Mesenchymal stem cell (in vitro differentiated cells and primary cell): Measurements from ENCODE around the gene ZBTB46.
A peak's percentile ranks its signal among the peaks of the same experiment; 100 is the strongest.
"Not testable (repeated sequence)": the region's sequence is repeated elsewhere in the genome, so short reads cannot be mapped to it uniquely, and the experiment has no call there.

Source experiments
- DNase-seq: peaks from one replicate; pipeline ENCODE4 v3.0.0-alpha.2; 2013
- H2AFZ ChIP-seq: one replicate; pipeline ENCODE4 v1.6.1; 2013; ENCODE audit warnings: low read depth, mild to moderate bottlenecking, control low read depth, inconsistent platforms, low read length, moderate library complexity
- H2AK5ac ChIP-seq: 2 replicates; pipeline ENCODE4 v1.6.1; 2013; ENCODE audit warnings: low read length, moderate library complexity, mild to moderate bottlenecking, inconsistent platforms; ENCODE audit not compliant: severe bottlenecking
- H2BK120ac ChIP-seq: one replicate; pipeline ENCODE4 v1.6.1; 2013; ENCODE audit warnings: low read depth, mild to moderate bottlenecking, inconsistent platforms, low read length, moderate library complexity
- H2BK12ac ChIP-seq, 2 experiments: one replicate each; pipeline ENCODE4 v1.6.1; 2013; ENCODE audit warnings: inconsistent platforms in 2 of 2, low read length in 2 of 2, mild to moderate bottlenecking in 2 of 2, moderate library complexity in 2 of 2, control low read depth in 1 of 2
- H2BK15ac ChIP-seq: one replicate; pipeline ENCODE4 v1.6.1; 2013; ENCODE audit warnings: mild to moderate bottlenecking, low read depth, inconsistent platforms; ENCODE audit not compliant: poor library complexity, severe bottlenecking
- H2BK5ac ChIP-seq: 2 replicates; pipeline ENCODE4 v1.6.1; 2013; ENCODE audit warnings: low read depth, mild to moderate bottlenecking, low read length, control low read depth, inconsistent platforms; ENCODE audit not compliant: poor library complexity, severe bottlenecking
- H3K14ac ChIP-seq, 2 experiments: one replicate each; pipeline ENCODE4 v1.6.1; 2013; ENCODE audit warnings: inconsistent platforms in 2 of 2, low read length in 2 of 2, control low read depth in 1 of 2, mild to moderate bottlenecking in 1 of 2, moderate library complexity in 1 of 2
- H3K18ac ChIP-seq, 2 experiments: one replicate each; pipeline ENCODE4 v1.6.1; 2013; ENCODE audit warnings: inconsistent platforms in 2 of 2, low read length in 2 of 2, control low read depth in 1 of 2, low read depth in 1 of 2, mild to moderate bottlenecking in 1 of 2
- H3K23ac ChIP-seq, 2 experiments: one replicate each; pipeline ENCODE4 v1.6.1; 2013; ENCODE audit warnings: inconsistent platforms in 2 of 2, low read length in 2 of 2, mild to moderate bottlenecking in 2 of 2, moderate library complexity in 2 of 2, control low read depth in 1 of 2
- H3K27ac ChIP-seq: 2 replicates; pipeline ENCODE4 v1.5.1; 2013; ENCODE audit warnings: mild to moderate bottlenecking, moderate library complexity, low read length, control low read depth, inconsistent platforms; ENCODE audit not compliant: poor library complexity, severe bottlenecking
- H3K27me3 ChIP-seq, 2 experiments: 2 replicates each; pipeline versions ENCODE4 v1.6.1 to v1.7.0; 2013; ENCODE audit warnings: low read length in 2 of 2, mild to moderate bottlenecking in 2 of 2, moderate library complexity in 2 of 2, control low read depth in 1 of 2, inconsistent platforms in 1 of 2; ENCODE audit not compliant: control insufficient read depth in 1 of 2, insufficient read depth in 1 of 2
- H3K36me3 ChIP-seq, 2 experiments: 2 replicates each; pipeline versions ENCODE4 v1.6.1 to v1.7.0; 2013; ENCODE audit warnings: low read length in 2 of 2, control low read depth in 1 of 2, inconsistent platforms in 1 of 2, low read depth in 1 of 2, mild to moderate bottlenecking in 1 of 2; ENCODE audit not compliant: insufficient read depth in 2 of 2, control insufficient read depth in 1 of 2
- H3K4ac ChIP-seq, 2 experiments: one replicate each; pipeline ENCODE4 v1.6.1; 2013; ENCODE audit warnings: inconsistent platforms in 2 of 2, low read length in 2 of 2, mild to moderate bottlenecking in 2 of 2, moderate library complexity in 2 of 2, control low read depth in 1 of 2, low read depth in 1 of 2
- H3K4me1 ChIP-seq: 2 replicates; pipeline ENCODE4 v1.6.1; 2013; ENCODE audit warnings: low read depth, low read length, control low read depth; ENCODE audit not compliant: control insufficient read depth, insufficient read depth
- H3K4me2 ChIP-seq: 2 replicates; pipeline ENCODE4 v1.6.1; 2013; ENCODE audit warnings: low read length, mild to moderate bottlenecking, inconsistent platforms; ENCODE audit not compliant: poor library complexity, severe bottlenecking
- H3K4me3 ChIP-seq, 2 experiments: 2 replicates each; pipeline versions ENCODE4 v1.5.1 to v1.7.0; 2013; ENCODE audit warnings: low read length in 2 of 2, mild to moderate bottlenecking in 2 of 2, control low read depth in 1 of 2, low read depth in 1 of 2; ENCODE audit not compliant: insufficient read depth in 1 of 2
- H3K79me1 ChIP-seq: replicated peaks from 2 replicates; pipeline ENCODE4 v1.6.1; 2013; ENCODE audit warnings: mild to moderate bottlenecking, control low read depth, low read length, inconsistent platforms; ENCODE audit not compliant: poor library complexity, severe bottlenecking
- H3K9ac ChIP-seq: 2 replicates; pipeline ENCODE4 v1.7.0; 2013; ENCODE audit warnings: mild to moderate bottlenecking, low read length, moderate library complexity
- H3K9me3 ChIP-seq: 2 replicates; pipeline ENCODE4 v1.7.0; 2013; ENCODE audit warnings: mild to moderate bottlenecking, low read length; ENCODE audit not compliant: control insufficient read depth
- H4K8ac ChIP-seq: one replicate; pipeline ENCODE4 v1.6.1; 2013; ENCODE audit warnings: inconsistent platforms, mild to moderate bottlenecking, low read length, moderate library complexity
- H4K91ac ChIP-seq: one replicate; pipeline ENCODE4 v1.6.1; 2013; ENCODE audit warnings: mild to moderate bottlenecking, low read length, inconsistent platforms
- WGBS: methylation state at CpG from one replicate; pipeline ENCODE4 v1.1.7; 2013; ENCODE audit warnings: mixed read lengths; 5-methylcytosine and 5-hydroxymethylcytosine counted together

The ZBTB46 gene

GRCh38 chr20:63797175-63797574 lies 33.9 kb downstream of the ZBTB46 start:
- not testable (repeated sequence) for H3K14ac ChIP-seq, H3K9ac ChIP-seq, H2BK120ac ChIP-seq, H3K18ac ChIP-seq, H2AFZ ChIP-seq, H2BK12ac ChIP-seq, H3K4me2 ChIP-seq, H3K23ac ChIP-seq, H3K9me3 ChIP-seq, H3K4me1 ChIP-seq, H4K8ac ChIP-seq, H2BK5ac ChIP-seq, DNase-seq, H3K4ac ChIP-seq, H3K27ac ChIP-seq, H2BK15ac ChIP-seq, H3K4me3 ChIP-seq, H2AK5ac ChIP-seq, H4K91ac ChIP-seq
- 92% methylated on average over 2 of the region's 3 CpGs for WGBS
- Histone ChIP-seq H3K36me3 (peaks cover 0 to 26% of the 10 kb centered on the region in 2 experiments), H3K27me3 (peaks cover 0 to 10% of the 10 kb centered on the region in 2 experiments), H3K79me1 (peaks cover 31% of the 10 kb centered on the region)

GRCh38 chr20:63795178-63795830 lies 35.8 kb downstream of the ZBTB46 start:
- peaks cover 0 to 18% of the 10 kb centered on the region in 2 experiments for H3K27me3 ChIP-seq
- 97% methylated on average over 30 of the region's 30 CpGs for WGBS
- H2BK15ac ChIP-seq = no peak overlapping the region
- no peak overlapping the region for H4K8ac ChIP-seq
- H2AFZ ChIP-seq = no peak overlapping the region
- H3K9me3 ChIP-seq = no peaks in the 10 kb centered on the region
- H2BK120ac ChIP-seq = no peak overlapping the region
- H3K36me3 ChIP-seq = peaks cover 0 to 28% of the 10 kb centered on the region in 2 experiments
- DNase-seq = no peak
- H2BK5ac ChIP-seq = no peak overlapping the region
- no peak overlapping the region for H3K27ac ChIP-seq
- H3K9ac ChIP-seq = no peak overlapping the region
- H3K79me1 ChIP-seq = peaks cover 39% of the 10 kb centered on the region
- H2AK5ac ChIP-seq = no peak overlapping the region
- H3K4me3 ChIP-seq = no peak overlapping the region
- H3K4me2 ChIP-seq = no peak overlapping the region
- H3K4ac ChIP-seq = no peak overlapping the region
- peaks cover 1% of the 10 kb centered on the region for H3K4me1 ChIP-seq
- no peak overlapping the region for H2BK12ac ChIP-seq
- H4K91ac ChIP-seq = peak overlapping the region; percentile 5
- H3K18ac ChIP-seq = no peak overlapping the region
- no peak overlapping the region for H3K14ac ChIP-seq
- no peak overlapping the region for H3K23ac ChIP-seq

GRCh38 chr20:63794614-63795013 lies 36.5 kb downstream of the ZBTB46 start:
- H3K27ac ChIP-seq = no peak overlapping the region
- peaks cover 0 to 19% of the 10 kb centered on the region in 2 experiments for H3K27me3 ChIP-seq
- no peak overlapping the region for H3K23ac ChIP-seq
- H4K91ac ChIP-seq = no peak overlapping the region
- no peak overlapping the region for H3K18ac ChIP-seq
- no peak overlapping the region for H2BK120ac ChIP-seq
- H2BK12ac ChIP-seq = no peak overlapping the region
- H3K4me1 ChIP-seq = peaks cover 1% of the 10 kb centered on the region
- H2BK15ac ChIP-seq = no peak overlapping the region
- H3K4ac ChIP-seq = no peak overlapping the region
- peaks cover 39% of the 10 kb centered on the region for H3K79me1 ChIP-seq
- no peaks in the 10 kb centered on the region for H3K9me3 ChIP-seq
- DNase-seq = no peak
- no peak overlapping the region for H2AFZ ChIP-seq
- H3K36me3 ChIP-seq = peaks cover 0 to 28% of the 10 kb centered on the region in 2 experiments
- no peak overlapping the region for H4K8ac ChIP-seq
- no peak overlapping the region for H2BK5ac ChIP-seq
- no peak overlapping the region for H3K4me3 ChIP-seq
- H3K14ac ChIP-seq = no peak overlapping the region
- H3K4me2 ChIP-seq = no peak overlapping the region
- no peak overlapping the region for H2AK5ac ChIP-seq
- H3K9ac ChIP-seq = no peak overlapping the region
- 95% methylated on average over 14 of the region's 14 CpGs for WGBS

GRCh38 chr20:63792866-63793265 lies 38.2 kb downstream of the ZBTB46 start:
- no peak overlapping the region for H4K8ac ChIP-seq
- H4K91ac ChIP-seq = no peak overlapping the region
- no peak overlapping the region for H2BK5ac ChIP-seq
- H3K27ac ChIP-seq = no peak overlapping the region
- H2AFZ ChIP-seq = no peak overlapping the region
- no peak overlapping the region for H3K4me2 ChIP-seq
- no peak overlapping the region for H3K4ac ChIP-seq
- peaks cover 44% of the 10 kb centered on the region for H3K79me1 ChIP-seq
- no peak overlapping the region for H3K4me3 ChIP-seq
- H2BK15ac ChIP-seq = no peak overlapping the region
- no peak overlapping the region for H3K23ac ChIP-seq
- H2BK120ac ChIP-seq = no peak overlapping the region
- H3K9ac ChIP-seq = no peak overlapping the region
- WGBS = 89% methylated on average over 20 of the region's 20 CpGs
- no peak overlapping the region for H2AK5ac ChIP-seq
- no peak overlapping the region for H3K18ac ChIP-seq
- no peaks in the 10 kb centered on the region for H3K9me3 ChIP-seq
- no peaks in the 10 kb centered on the region for H3K4me1 ChIP-seq
- H2BK12ac ChIP-seq = peak overlapping the region in 1 of 2 experiments; percentile 15
- no peak for DNase-seq
- no peak overlapping the region for H3K14ac ChIP-seq
- H3K27me3 ChIP-seq = peaks cover 0 to 21% of the 10 kb centered on the region in 2 experiments
- H3K36me3 ChIP-seq = peaks cover 0 to 35% of the 10 kb centered on the region in 2 experiments
